Measurements from ENCODE around the gene SLC4A5. TPM values are rescaled to one million over a fixed set of nuclear protein-coding genes. Genes with fewer than 3 reads are reported as not detected.
A peak's percentile ranks its signal among the peaks of the same experiment; 100 is the strongest.
"Not testable (repeated sequence)": the region's sequence is repeated elsewhere in the genome, so short reads cannot be mapped to it uniquely, and the experiment has no call there.

SLC4A5 gene
- total and polyA plus RNA-seq, 11 donors, result 0.36 to 4.1 (median 1.6) TPM

- no peaks in the 10 kb centered on the region for H3K36me3 ChIP-seq
- no peaks in the 10 kb centered on the region for H3K27me3 ChIP-seq
- TF ChIP-seq CTCF (IDR thresholded peaks at IDR 0.05) (no peak), POLR2A (IDR thresholded peaks at IDR 0.05) (no peak)
- H3K9me3 ChIP-seq, result no peaks in the 10 kb centered on the region
- 79 to 95% (median 90%) methylated on average over 1 of the region's 1 CpG for WGBS, 4 donors
- intact Hi-C loops (cut with DNase I), result no loop called here
- no peak overlapping the region for H3K4me3 ChIP-seq
- no peak overlapping the region for H3K27ac ChIP-seq
- H3K4me1 ChIP-seq, result no peaks in the 10 kb centered on the region
- no peak for ATAC-seq
- no peak for DNase-seq
Observed at GRCh38 chr2:74347303-74347702, 4.1 kb upstream of the SLC4A5 start.

GRCh38 chr2:74345272-74345943 lies 2.2 kb upstream of the SLC4A5 start:
- no peaks in the 10 kb centered on the region for H3K4me1 ChIP-seq
- H3K27ac ChIP-seq, result no peak overlapping the region
- intact Hi-C loops (cut with DNase I), result no loop called here
- H3K4me3 ChIP-seq, result no peak overlapping the region
- no peaks in the 10 kb centered on the region for H3K9me3 ChIP-seq
- no peaks in the 10 kb centered on the region for H3K27me3 ChIP-seq
- peak in 1 of 4 donors; percentile 36 for ATAC-seq
- no peak for TF ChIP-seq CTCF (IDR thresholded peaks at IDR 0.05)
- no peak for TF ChIP-seq POLR2A (IDR thresholded peaks at IDR 0.05)
- no peaks in the 10 kb centered on the region for H3K36me3 ChIP-seq
- DNase-seq, result no peak
- WGBS, 4 donors, result 67 to 79% (median 72%) methylated on average over 8 of the region's 8 CpGs

GRCh38 chr2:74336227-74336626 lies 7.0 kb downstream of the SLC4A5 start:
- DNase-seq, ATAC-seq, H3K27ac ChIP-seq, H3K27me3 ChIP-seq, H3K9me3 ChIP-seq, H3K36me3 ChIP-seq, H3K4me1 ChIP-seq, H3K4me3 ChIP-seq: not testable (repeated sequence)
- intact Hi-C loops (cut with DNase I), result loop anchor here in 7 of 10 donors (5.0 to 10.0 kb wide), 5 partner anchors 79 to 511 kb away; partner anchors contain the start of gene STAMBP (in 4 of the 7)
- 65 to 86% (median 73%) methylated on average over 2 of the region's 2 CpGs for WGBS, 4 donors

GRCh38 chr2:74334931-74335333 lies 8.3 kb downstream of the SLC4A5 start:
- Histone ChIP-seq H3K27ac (no peak overlapping the region), H3K4me3 (no peak overlapping the region), H3K27me3 (no peaks in the 10 kb centered on the region), H3K9me3 (no peaks in the 10 kb centered on the region), H3K36me3 (peaks cover 0 to 9% (median 0%) of the 10 kb centered on the region in 9 donors), H3K4me1 (no peaks in the 10 kb centered on the region)
- DNase-seq (peak; percentile 70 to 82 (median 76)), ATAC-seq (peak; percentile 59 to 86 (median 74))
- TF ChIP-seq POLR2A (IDR thresholded peaks at IDR 0.05), result no peak
- TF ChIP-seq CTCF (IDR thresholded peaks at IDR 0.05), result peak; percentile 89 to 98 (median 95)
- intact Hi-C loops (cut with DNase I), result loop anchor here in 9 of 10 donors (2.0 to 10.0 kb wide), 12 partner anchors 52 to 510 kb away; partner anchors contain the start of gene STAMBP (in 4 of the 9)
- 30 to 38% (median 33%) methylated on average over 3 of the region's 3 CpGs for WGBS, 4 donors

Measured in heart left ventricle (tissue), 16 donors.